HG02678 (cell line): ENCODE measurements around the gene UBR4.

Experiments used
- ATAC-seq: cut with Tn5 transposase; IDR thresholded peaks from one replicate; pipeline ENCODE4 v1.9.1; 2021; ENCODE audit warnings: mild to moderate bottlenecking, moderate library complexity; ENCODE audit not compliant: unreplicated experiment

UBR4 gene

DNA sequence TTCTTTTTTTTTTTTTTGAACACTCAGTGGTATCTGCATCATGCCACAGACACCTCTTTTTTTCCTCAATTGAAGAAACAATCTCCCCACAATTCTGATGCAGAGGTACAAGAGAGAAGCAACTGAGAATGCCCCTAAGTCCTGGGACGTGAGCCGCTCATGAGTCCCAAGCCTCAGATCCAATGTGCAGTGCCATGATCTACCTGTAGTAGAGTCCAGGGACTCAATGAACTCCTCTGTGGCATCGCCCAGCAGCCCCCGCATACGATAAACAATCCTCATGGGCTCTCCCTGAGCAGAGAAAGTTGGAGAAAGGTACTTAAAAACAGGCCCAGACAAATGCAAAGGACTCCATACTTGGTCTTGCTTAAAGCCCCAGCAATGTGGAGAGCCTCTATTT lies 113.1 kb downstream of the UBR4 start:
- ATAC-seq = no peak

- no peak for ATAC-seq
Measured at GRCh38 chr1:19096036-19096833, 113.8 kb downstream of the UBR4 start.

GRCh38 chr1:19091196-19091953 lies 118.7 kb downstream of the UBR4 start:
- ATAC-seq = no peak

DNA sequence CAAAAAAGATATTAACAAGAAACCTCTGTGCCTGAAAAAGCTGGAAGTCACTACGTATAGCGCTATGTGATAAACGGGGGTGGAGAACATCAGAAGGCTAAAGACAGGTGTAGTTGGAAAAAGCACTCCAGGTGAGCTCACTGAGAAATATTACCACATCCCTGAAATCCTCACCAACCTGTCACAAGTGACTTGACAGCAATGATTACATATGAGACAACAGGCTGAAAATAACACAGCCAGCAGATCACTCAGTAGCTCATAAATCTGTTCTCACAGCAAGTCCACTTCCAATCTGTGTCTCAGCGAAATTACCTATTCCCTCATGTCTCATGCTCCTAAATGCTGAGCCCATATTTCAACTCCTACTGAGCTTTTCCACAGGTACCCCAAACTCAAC lies 120.5 kb downstream of the UBR4 start:
- ATAC-seq = no peak

GRCh38 chr1:19088717-19089442 lies 121.2 kb downstream of the UBR4 start:
- no peak for ATAC-seq

DNA sequence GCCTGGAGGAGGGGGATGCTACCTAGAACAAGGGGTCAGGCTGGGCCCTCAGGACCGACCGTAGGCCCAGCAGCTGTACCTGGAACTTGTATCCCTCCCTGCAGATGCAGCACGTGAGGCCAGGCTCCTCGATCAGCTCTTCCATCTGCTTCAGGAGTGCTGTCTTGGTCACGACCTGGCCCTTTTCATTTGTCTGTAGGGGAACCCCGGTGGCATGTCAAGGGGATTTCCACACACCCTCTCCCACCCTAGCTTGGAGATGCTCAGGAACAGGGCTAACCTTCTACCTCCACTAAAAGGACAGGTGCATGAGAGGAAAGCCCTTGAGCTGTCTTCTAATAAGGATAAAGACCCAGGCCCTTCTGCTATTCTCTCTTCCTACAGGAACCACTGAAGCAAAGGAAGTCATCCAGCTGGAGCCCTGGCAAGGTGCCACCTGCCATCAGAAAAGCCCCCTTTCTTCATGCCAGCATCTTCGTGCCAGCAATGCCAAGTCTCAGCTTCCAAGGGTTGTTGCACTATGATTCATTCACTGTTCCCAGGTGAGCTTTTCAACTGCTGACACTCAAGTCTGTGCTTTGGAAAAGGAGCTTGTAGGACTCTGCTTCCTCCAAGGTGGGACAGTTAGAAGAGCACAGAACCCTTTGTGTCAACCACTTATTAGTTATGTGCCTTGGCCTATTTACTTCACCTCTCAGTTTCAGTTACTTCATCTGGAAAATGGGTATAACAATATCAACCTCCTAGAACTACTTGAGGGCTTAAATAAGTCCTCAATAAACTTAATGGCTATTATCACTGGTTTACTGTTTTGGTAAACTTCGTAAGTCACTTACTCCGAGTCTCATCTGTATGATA lies 122.1 kb downstream of the UBR4 start:
- no peak for ATAC-seq

GRCh38 chr1:19087017-19087736 lies 122.9 kb downstream of the UBR4 start:
- no peak for ATAC-seq

DNA sequence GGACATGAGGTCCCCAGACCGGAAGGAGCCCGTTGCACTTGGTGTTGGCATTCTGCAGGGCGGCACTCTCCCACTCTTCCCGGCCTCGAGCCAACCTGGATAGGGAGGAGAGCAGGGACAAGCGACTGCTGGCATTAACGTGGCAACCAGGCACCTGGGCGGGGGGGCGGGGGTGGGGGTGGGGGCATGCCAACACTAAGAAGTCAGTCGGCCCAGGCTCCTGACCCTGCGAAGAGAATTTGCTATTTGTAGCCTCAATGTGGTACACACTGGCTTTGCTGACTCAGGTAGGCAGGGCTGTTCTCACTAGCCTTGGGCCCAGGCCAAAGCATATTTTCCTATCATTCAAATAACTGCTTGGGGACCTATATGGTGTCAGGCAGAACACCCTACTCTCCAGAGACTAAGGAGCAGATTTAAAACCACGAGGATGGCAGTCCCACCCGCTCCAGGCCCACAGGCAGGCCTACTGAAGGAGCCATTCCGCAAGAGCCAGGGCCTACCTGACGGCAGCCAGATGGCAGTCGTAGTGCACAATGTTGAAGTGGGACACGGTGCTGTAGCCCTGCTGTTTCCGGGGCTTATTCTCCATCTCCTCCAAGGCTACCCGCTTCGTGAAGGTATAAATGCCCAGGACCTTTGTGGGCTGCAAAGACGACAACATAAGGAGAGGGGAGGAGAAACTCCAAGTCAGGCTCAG lies 123.7 kb downstream of the UBR4 start:
- ATAC-seq = no peak

DNA sequence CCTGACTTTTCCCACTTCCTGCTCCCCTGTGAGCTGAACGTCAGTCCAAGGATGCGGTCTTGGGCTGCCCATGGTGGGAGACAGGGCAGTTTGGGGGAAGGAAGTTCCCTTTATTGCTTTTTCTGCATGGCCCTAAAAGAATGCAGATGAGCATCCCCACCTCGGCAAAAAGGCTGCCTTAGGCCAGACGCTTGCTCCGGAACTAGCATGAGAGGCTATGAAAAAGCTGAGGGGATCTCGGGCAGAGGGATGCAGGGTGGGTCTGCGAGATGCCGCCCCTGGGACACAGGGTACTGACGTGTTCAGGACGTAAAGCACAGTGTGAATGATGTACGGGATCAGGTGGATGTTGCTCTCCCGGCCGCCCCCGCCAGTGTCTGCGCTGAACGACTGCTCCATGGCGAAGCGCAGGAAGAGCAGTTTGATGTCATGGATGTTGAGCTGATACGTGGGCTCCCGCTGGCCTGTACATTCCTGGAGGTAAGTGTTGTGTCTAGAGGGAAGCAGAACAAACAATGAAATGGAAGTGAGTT lies 125.8 kb downstream of the UBR4 start:
- no peak for ATAC-seq

DNA sequence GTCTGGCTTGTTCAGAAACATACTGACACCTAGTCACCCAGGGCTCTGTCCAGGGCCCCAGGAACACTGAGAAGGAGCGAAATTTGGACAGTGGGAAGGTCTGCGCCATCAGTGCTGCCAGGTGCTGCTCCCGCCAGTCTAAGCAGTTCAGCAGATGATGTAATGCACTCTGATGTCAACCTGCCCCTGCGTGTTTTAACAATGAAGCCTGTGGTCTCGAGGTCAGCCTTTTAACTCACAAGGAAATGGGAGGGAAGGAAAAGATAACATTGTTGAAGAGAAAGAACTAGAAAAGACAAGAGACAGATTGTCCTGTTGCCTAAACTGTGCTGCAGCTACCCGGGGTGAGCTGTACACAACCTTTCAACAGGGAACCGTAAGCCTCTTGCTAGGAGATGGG lies 127.0 kb downstream of the UBR4 start:
- no peak for ATAC-seq

- ATAC-seq = no peak
Measured at GRCh38 chr1:19081218-19081893, 128.7 kb downstream of the UBR4 start.

- ATAC-seq = no peak
Measured at GRCh38 chr1:19080721-19081120, 129.3 kb downstream of the UBR4 start.

GRCh38 chr1:19079541-19080472 lies 130.3 kb downstream of the UBR4 start:
- no peak for ATAC-seq

DNA sequence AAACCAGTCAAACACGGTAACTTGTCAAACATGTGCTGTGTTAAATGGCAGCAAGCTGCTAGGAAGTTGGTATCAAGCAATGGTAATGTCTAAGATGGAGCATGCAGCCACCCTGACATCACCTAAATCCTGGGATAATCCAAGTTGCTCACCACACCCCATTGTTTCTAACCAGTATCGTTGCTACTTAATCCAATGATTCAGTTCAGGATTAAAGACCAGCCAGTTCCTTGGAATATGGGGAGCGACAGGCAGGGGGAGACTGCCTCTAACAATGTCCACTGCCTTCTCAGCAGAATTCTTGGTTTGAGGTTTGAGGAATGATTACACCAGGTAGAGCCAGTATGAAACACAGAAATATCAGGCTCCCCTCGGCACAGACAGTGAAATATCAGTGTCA lies 131.5 kb downstream of the UBR4 start:
- ATAC-seq = no peak

DNA sequence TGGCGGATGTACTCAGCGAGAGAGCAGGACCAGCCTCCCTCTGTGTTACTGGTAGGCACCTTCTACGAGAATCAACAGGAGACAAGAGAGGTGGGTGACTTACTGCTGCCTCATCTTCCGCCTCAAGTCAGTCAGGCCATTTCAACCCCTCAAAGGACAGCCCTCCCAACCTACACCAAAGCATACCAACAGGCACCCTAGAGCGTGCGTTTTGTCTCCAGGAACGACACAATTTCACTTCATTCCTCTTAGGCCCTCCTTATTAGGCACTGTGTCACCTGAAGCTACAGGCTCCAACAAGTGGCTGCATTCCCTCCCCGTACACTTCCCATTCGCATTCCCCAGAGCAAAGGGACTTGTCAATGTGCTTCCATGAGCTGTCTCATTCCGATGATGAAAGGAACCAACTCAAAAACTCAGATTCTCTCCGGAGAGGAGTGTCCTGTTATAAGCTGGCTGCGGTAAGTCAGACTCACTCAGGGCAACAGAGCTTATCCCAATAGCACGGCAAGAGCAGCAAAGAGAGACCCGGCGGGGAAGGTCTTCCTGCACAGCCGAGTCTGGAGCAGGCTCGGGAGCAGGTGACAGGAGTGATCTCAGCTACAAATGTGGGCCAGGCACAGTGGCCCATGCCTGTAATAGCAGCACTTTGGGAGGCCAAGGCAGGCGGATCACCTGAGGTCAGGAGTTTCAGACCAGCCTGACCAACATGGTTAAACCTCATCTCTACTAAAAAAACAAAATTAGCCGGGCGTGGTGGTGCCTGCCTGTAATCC lies 133.0 kb downstream of the UBR4 start:
- no peak for ATAC-seq

DNA sequence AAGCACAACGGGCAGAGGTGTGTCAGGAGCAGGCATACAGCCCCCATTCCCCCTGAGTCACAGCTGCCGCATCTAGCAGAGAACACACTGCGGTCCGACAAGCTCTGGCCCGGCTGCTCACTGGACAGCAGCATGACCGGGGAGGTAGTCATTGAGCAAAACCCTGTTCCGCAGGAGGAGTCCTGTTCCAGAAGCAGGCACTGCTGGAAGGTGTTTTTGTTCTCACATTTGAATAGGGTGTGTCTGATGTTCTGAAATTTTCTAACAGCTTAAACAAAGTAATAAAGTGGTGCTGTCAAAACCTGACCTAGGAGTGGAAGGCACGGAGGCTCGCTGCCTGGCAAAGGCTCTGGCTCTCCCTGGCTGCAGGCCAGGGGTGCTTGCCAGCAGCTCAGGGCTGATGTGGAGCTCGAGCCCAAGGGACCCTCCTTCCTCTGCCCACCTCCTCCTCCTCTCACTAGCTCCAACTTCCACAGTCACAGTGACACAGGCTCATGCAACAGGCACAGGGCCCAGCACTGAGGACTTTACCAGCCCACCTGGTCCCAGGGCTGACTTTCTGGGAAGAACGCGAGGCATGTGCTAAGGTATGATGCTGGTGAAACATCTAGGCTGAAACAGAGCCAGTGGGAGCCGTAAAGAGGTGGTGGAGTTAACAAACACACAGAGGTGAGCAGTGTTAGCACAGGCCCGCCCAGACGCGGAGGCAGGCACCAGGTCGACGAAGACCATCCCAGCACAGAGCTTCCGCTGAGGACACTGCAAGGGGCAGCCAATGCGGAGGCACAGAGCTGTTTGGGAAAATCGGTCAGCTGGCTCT lies 135.0 kb downstream of the UBR4 start:
- ATAC-seq = no peak
